Activated naive CD8-positive, alpha-beta T cell treated with anti-CD3 and anti-CD28 coated beads, Interleukin-2, amount 10 ng/mL, durations not matched to agents 7 days and 5 days (primary cell): ENCODE measurements around the gene TXN. TPM values are rescaled to one million over a fixed set of nuclear protein-coding genes. Genes with fewer than 3 reads are reported as not detected.
A peak's percentile ranks its signal among the peaks of the same experiment; 100 is the strongest.

ENCODE experiments used
- ATAC-seq: fragments of 150-1000 bp; cut with Tn5 transposase; one replicate; pipeline ENCODE4 v1.10.0; 2021; ENCODE audit warnings: low read depth, moderate library complexity
- POLR2A ChIA-PET: fragments of 350-600 bp; sonication (Branson Sonifier 250); formaldehyde crosslinking; loops from one replicate; lab custom pipeline; 2021; ENCODE audit warnings: antibody characterized with exemption; lab: Charles Lee
- DNase-seq: peaks from one replicate; pipeline ENCODE4 v3.0.0; 2021
- H3K27ac Mint-ChIP-seq: one replicate; pipeline ENCODE4 v1.8.0; 2022; ENCODE audit warnings: mild to moderate bottlenecking, mixed read lengths
- H3K27me3 Mint-ChIP-seq: one replicate; pipeline ENCODE4 v1.8.0; 2022; ENCODE audit warnings: mild to moderate bottlenecking, moderate library complexity, mixed read lengths
- H3K36me3 Mint-ChIP-seq: one replicate; pipeline ENCODE4 v1.8.0; 2021; ENCODE audit warnings: mild to moderate bottlenecking, mixed read lengths
- H3K4me1 Mint-ChIP-seq: one replicate; pipeline ENCODE4 v1.8.0; 2021; ENCODE audit warnings: mixed read lengths
- H3K4me3 Mint-ChIP-seq: one replicate; pipeline ENCODE4 v1.8.0; 2022; ENCODE audit warnings: mild to moderate bottlenecking, moderate library complexity, mixed read lengths
- H3K9me3 Mint-ChIP-seq: one replicate; pipeline ENCODE4 v1.8.0; 2021; ENCODE audit warnings: mixed read lengths
- total RNA-seq, 2 experiments: library from RNA; stranded (reverse); gene quantifications; one replicate each; pipeline ENCODE4 v1.2.3, GENCODE V29; 2021

The TXN gene
- total RNA-seq, 2 experiments from 2014 or later: 135 to 141 TPM

GRCh38 chr9:110276781-110277180 is 20.5 kb upstream of the TXN start:
- H3K9me3 Mint-ChIP-seq: no peaks in the 10 kb centered on the region
- no peak overlapping the region for H3K4me3 Mint-ChIP-seq
- no peaks in the 10 kb centered on the region for H3K4me1 Mint-ChIP-seq
- DNase-seq: no peak
- no peak for ATAC-seq
- H3K36me3 Mint-ChIP-seq: no peaks in the 10 kb centered on the region
- H3K27ac Mint-ChIP-seq: no peak overlapping the region
- no peaks in the 10 kb centered on the region for H3K27me3 Mint-ChIP-seq
- POLR2A ChIA-PET: no interaction called here

GRCh38 chr9:110270211-110270995 is 14.1 kb upstream of the TXN start:
- Mint-ChIP-seq H3K27ac (no peak overlapping the region), H3K9me3 (peaks cover 2% of the 10 kb centered on the region), H3K27me3 (peaks cover 10% of the 10 kb centered on the region), H3K4me1 (no peaks in the 10 kb centered on the region), H3K4me3 (no peak overlapping the region), H3K36me3 (no peaks in the 10 kb centered on the region)
- DNase-seq (no peak), ATAC-seq (no peak)
- POLR2A ChIA-PET: no interaction called here

DNA sequence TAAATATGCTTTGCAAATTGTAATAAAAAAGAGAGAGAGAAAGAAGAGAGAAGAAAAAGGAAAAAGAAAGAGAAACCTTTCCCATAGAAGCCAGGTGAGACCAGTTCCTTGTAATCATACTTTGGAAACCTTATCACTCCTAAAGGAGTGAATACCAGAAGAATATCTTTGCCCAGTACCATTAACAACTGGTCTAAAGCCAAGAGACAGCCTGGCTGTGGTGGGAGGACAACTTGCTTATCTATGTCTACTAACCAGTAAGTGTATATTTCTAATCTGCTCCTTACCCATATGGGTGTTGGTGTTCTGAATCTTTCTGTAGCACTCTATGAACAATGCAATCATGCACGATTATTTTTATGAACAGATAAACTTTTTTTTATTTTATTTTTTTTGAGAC is 10.5 kb upstream of the TXN start:
- POLR2A ChIA-PET: no interaction called here
- H3K4me3 Mint-ChIP-seq: no peak overlapping the region
- H3K27ac Mint-ChIP-seq: no peak overlapping the region
- peaks cover 11% of the 10 kb centered on the region for H3K27me3 Mint-ChIP-seq
- no peaks in the 10 kb centered on the region for H3K36me3 Mint-ChIP-seq
- no peak for DNase-seq
- H3K4me1 Mint-ChIP-seq: no peaks in the 10 kb centered on the region
- no peak for ATAC-seq
- H3K9me3 Mint-ChIP-seq: peaks cover 2% of the 10 kb centered on the region

DNA sequence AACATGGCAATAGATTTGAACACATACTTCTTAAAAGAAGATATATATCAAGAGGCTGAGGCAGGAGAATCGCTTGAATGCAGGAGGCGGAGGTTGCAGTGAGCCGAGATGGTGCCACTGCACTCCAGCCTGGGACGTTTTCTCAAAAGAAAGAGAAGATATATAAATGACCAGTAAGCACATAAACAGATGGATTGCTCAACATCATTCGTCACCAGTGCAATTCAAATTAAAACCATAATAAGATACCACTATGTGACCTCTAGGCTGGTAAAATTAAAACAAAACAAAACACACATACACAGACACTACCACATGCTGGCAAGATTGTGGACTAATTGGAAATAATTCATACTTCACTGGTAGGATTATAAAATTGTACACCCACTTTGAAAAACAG is 5.3 kb upstream of the TXN start:
- Mint-ChIP-seq H3K4me1 (peaks cover 8% of the 10 kb centered on the region), H3K27ac (no peak overlapping the region), H3K36me3 (no peaks in the 10 kb centered on the region), H3K4me3 (no peak overlapping the region), H3K9me3 (peaks cover 2% of the 10 kb centered on the region), H3K27me3 (peaks cover 12% of the 10 kb centered on the region)
- DNase-seq: no peak
- ATAC-seq: no peak
- POLR2A ChIA-PET: no interaction called here

DNA sequence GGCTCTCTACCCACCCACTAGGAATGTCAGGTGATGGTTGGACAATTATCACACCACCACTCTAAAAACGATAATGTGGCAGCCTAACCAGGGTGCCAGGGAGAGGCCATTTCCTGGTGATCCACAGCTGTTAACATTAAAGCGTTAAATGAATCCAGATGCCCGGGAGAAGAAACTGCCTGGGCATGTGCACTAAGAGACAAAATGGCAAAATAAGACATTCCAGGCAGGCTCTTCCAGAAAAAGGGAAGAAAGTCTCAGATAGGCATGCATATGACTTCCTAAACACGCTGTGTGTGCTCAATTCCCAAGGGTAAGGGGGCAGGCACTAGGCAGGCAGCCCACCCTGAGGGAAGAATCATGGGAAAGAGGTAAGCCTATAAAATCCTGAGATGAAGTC is 4.6 kb upstream of the TXN start:
- DNase-seq (no peak), ATAC-seq (no peak)
- Mint-ChIP-seq H3K4me1 (peaks cover 8% of the 10 kb centered on the region), H3K9me3 (peaks cover under 1% of the 10 kb centered on the region), H3K36me3 (peaks cover 2% of the 10 kb centered on the region), H3K27me3 (peaks cover 12% of the 10 kb centered on the region), H3K27ac (no peak overlapping the region), H3K4me3 (no peak overlapping the region)
- POLR2A ChIA-PET: no interaction called here

GRCh38 chr9:110259566-110259965 is 3.3 kb upstream of the TXN start:
- Mint-ChIP-seq H3K27me3 (peaks cover 12% of the 10 kb centered on the region), H3K4me1 (peaks cover 13% of the 10 kb centered on the region), H3K9me3 (no peaks in the 10 kb centered on the region), H3K27ac (no peak overlapping the region), H3K4me3 (no peak overlapping the region), H3K36me3 (peaks cover 2% of the 10 kb centered on the region)
- POLR2A ChIA-PET: no interaction called here
- ATAC-seq: no peak
- no peak for DNase-seq

DNA sequence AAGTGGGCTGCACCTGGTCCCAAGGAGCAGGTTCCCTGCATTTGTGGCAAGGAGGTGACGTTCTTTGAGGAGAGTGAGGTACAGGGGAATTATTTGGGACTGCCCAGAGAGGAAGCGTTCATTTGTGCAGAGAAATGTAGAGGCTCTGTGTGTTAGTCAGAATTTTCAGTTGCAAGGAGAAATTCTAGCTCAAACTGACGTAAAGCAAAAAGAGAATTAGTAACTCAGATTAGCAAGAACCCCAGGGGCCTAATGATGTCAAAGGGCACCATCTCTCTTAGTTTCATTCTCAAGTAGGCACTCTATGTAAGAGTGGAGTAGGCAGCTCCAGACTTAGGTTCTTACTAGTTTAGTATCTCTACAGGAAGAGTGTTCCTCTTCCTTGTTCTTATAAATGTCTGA is 2.4 kb upstream of the TXN start:
- no peak for DNase-seq
- no peak for ATAC-seq
- Mint-ChIP-seq H3K9me3 (no peaks in the 10 kb centered on the region), H3K27me3 (peaks cover 12% of the 10 kb centered on the region), H3K4me1 (peaks cover 19% of the 10 kb centered on the region), H3K27ac (no peak overlapping the region), H3K4me3 (no peak overlapping the region), H3K36me3 (peaks cover 2% of the 10 kb centered on the region)
- POLR2A ChIA-PET: no interaction called here

- POLR2A ChIA-PET: no interaction called here
- no peak overlapping the region for H3K27ac Mint-ChIP-seq
- ATAC-seq (no peak), DNase-seq (no peak)
- H3K36me3 Mint-ChIP-seq: peaks cover 4% of the 10 kb centered on the region
- H3K4me1 Mint-ChIP-seq: peaks cover 24% of the 10 kb centered on the region
- no peaks in the 10 kb centered on the region for H3K9me3 Mint-ChIP-seq
- peak overlapping the region; percentile 99 for H3K4me3 Mint-ChIP-seq
- H3K27me3 Mint-ChIP-seq: peaks cover 12% of the 10 kb centered on the region
These were observed 1.6 kb upstream of the TXN start for GRCh38 chr9:110257956-110258355.

- DNase-seq (peak; percentile 35), ATAC-seq (no peak)
- H3K9me3 Mint-ChIP-seq: no peaks in the 10 kb centered on the region
- H3K27me3 Mint-ChIP-seq: peaks cover 12% of the 10 kb centered on the region
- POLR2A ChIA-PET: interaction anchor here (0.5 to 1.8 kb wide), 8 partner anchors 59 to 1226 kb away, joined by 3 to 12 read pairs (median 4); partner anchors contain the start of gene ECPAS
- peak overlapping the region; percentile 99 for H3K4me3 Mint-ChIP-seq
- peaks cover 27% of the 10 kb centered on the region for H3K4me1 Mint-ChIP-seq
- H3K36me3 Mint-ChIP-seq: peaks cover 7% of the 10 kb centered on the region
- H3K27ac Mint-ChIP-seq: peak overlapping the region; percentile 99
These were observed 962 bp upstream of the TXN start for GRCh38 chr9:110257097-110257841.

DNA sequence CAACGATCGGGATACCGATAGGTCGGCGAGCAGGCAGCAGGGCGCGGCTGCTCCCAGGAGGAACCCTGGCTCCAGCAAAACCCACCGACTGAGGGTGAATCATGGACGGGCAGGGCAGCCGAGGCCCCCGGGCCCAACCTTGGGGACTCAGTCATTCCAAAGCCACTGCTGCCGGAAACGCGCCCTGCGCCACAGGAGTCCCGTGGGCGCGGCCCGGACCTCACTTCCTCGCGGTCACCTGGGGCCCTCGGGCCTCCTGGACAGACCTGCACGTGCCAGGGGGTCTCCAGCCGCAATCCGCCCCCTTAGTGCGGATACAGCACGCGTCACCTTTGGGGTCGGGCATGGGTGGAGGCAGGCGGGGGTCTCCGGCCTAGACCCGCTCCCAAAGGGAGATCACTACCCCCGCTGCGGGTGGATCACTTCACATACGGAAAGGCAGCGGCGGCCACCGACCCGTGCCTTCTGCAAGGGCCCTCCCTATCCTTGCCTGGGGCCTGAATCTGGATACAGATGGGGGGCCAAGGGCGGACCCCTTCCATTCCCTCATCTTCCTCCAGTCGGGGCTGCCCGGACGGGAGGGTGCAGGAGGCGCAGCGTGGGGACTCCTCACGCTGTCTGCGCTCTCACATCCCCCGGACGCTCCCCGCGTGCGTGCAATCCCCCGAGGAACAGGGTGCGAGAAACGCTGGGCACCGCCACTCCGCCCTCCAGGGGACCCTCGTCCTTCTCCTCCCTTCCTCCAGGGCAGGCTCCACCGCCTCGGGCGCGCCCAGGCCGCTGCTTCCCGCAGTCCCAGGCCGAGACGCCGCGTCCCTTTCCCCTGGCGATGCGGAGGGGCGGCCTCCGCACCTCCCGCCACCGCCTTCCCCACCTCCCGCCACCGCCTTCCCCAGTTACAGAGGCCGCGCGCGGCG is 586 bp downstream of the TXN start:
- Mint-ChIP-seq H3K9me3 (no peaks in the 10 kb centered on the region), H3K36me3 (peaks cover 9% of the 10 kb centered on the region), H3K27ac (peak overlapping the region; percentile 99), H3K27me3 (peaks cover 2% of the 10 kb centered on the region), H3K4me1 (peaks cover 29% of the 10 kb centered on the region), H3K4me3 (peak overlapping the region; percentile 99)
- ATAC-seq (peak; percentile 16), DNase-seq (peak; percentile 67)
- POLR2A ChIA-PET: interaction anchor here (0.7 to 1.8 kb wide), 7 partner anchors 13 to 111 kb away, joined by 3 to 12 read pairs (median 4); no protein-coding TSS in a partner anchor

GRCh38 chr9:110255034-110255462 is 1.3 kb downstream of the TXN start:
- ATAC-seq: no peak
- H3K4me3 Mint-ChIP-seq: peak overlapping the region; percentile 99
- peak overlapping the region; percentile 99 for H3K27ac Mint-ChIP-seq
- H3K27me3 Mint-ChIP-seq: no peaks in the 10 kb centered on the region
- peaks cover 33% of the 10 kb centered on the region for H3K4me1 Mint-ChIP-seq
- peak; percentile 37 for DNase-seq
- peaks cover 13% of the 10 kb centered on the region for H3K36me3 Mint-ChIP-seq
- POLR2A ChIA-PET: no interaction called here
- H3K9me3 Mint-ChIP-seq: no peaks in the 10 kb centered on the region

DNA sequence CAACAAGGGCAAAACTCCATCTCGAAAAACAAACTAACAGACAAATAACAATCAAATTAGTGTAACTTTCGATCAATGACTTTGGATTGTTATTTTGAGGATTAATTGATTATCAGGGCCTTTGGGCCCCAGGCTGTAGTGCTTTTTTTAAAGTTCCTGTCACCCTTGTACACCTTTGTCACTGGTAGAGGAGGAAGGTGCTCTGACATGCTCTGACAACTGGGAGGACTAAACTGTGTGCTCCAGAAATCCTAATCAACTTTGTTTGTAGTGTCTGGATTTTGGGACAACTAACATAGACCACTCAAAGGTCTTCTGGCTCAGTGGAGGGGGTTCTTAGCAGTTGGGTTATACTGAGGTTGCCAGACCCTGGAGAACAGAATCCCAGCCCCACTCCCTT is 1.8 kb downstream of the TXN start:
- peaks cover 15% of the 10 kb centered on the region for H3K36me3 Mint-ChIP-seq
- H3K27ac Mint-ChIP-seq: peak overlapping the region; percentile 99
- DNase-seq (no peak), ATAC-seq (no peak)
- H3K4me3 Mint-ChIP-seq: peak overlapping the region; percentile 99
- no peaks in the 10 kb centered on the region for H3K9me3 Mint-ChIP-seq
- H3K27me3 Mint-ChIP-seq: no peaks in the 10 kb centered on the region
- peaks cover 35% of the 10 kb centered on the region for H3K4me1 Mint-ChIP-seq
- POLR2A ChIA-PET: no interaction called here
